CD14-positive monocyte (primary cell): ENCODE data around the gene TMEM225B. TPM values are rescaled to one million over a fixed set of nuclear protein-coding genes. Genes with fewer than 3 reads are reported as not detected.
"Not testable (repeated sequence)": the region's sequence is repeated elsewhere in the genome, so short reads cannot be mapped to it uniquely, and the experiment has no call there.

Experiments
- DNase-seq, 3 donors: peaks; one replicate each; pipeline ENCODE4 v3.0.0-alpha.2; 2011 to 2022
- H2AFZ ChIP-seq: 2 replicates; pipeline ENCODE4 v1.6.0; 2012; ENCODE audit warnings: mild to moderate bottlenecking, low read depth, low read length, inconsistent platforms; ENCODE audit not compliant: insufficient read depth, poor library complexity, severe bottlenecking
- H3K27ac ChIP-seq, 2 donors: 1 replicate in 1 of 2; 2 replicates in 1 of 2; pipeline ENCODE4 v1.5.1; 2012 to 2013; ENCODE audit warnings: low read length in 2 of 2, control low read depth in 1 of 2, inconsistent platforms in 1 of 2, low read depth in 1 of 2, mild to moderate bottlenecking in 1 of 2
- H3K27me3 ChIP-seq, 2 donors: one replicate each; pipeline versions ENCODE4 v1.6.0 to v1.6.1; 2011 to 2013; ENCODE audit warnings: low read length in 2 of 2; ENCODE audit not compliant: control insufficient read depth in 2 of 2, insufficient read depth in 2 of 2
- H3K36me3 ChIP-seq, 2 donors: replicated peaks in 1 of 2; 1 replicate in 1 of 2; 2 replicates in 1 of 2; pipeline versions ENCODE4 v1.5.1 to v1.6.1; 2012 to 2013; ENCODE audit warnings: low read length in 2 of 2, control low read depth in 1 of 2, inconsistent platforms in 1 of 2, mild to moderate bottlenecking in 1 of 2; ENCODE audit not compliant: insufficient read depth in 2 of 2, control insufficient read depth in 1 of 2
- H3K4me1 ChIP-seq, 2 donors: 1 replicate in 1 of 2; 2 replicates in 1 of 2; pipeline versions ENCODE4 v1.5.1 to v1.6.1; 2012 to 2013; ENCODE audit warnings: low read length in 2 of 2, control low read depth in 1 of 2, inconsistent platforms in 1 of 2, mild to moderate bottlenecking in 1 of 2, moderate library complexity in 1 of 2; ENCODE audit not compliant: insufficient read depth in 2 of 2, control insufficient read depth in 1 of 2
- H3K4me2 ChIP-seq: replicated peaks from 2 replicates; pipeline ENCODE3; 2012; ENCODE audit warnings: low read length, moderate library complexity, mild to moderate bottlenecking; ENCODE audit not compliant: poor library complexity, severe bottlenecking; ENCODE audit errors: extremely low read depth
- H3K4me3 ChIP-seq, 3 experiments: fragments of 200-600 bp in 1 of 3; sonication (generic) in 1 of 3; replicated peaks in 1 of 3; 1 replicate in 2 of 3; 2 replicates in 1 of 3; pipeline ENCODE4 v1.5.1; 2011 to 2013; ENCODE audit warnings: low read length in 3 of 3, mild to moderate bottlenecking in 3 of 3, control low read depth in 2 of 3, low read depth in 2 of 3, inconsistent platforms in 1 of 3, moderate library complexity in 1 of 3
- H3K79me2 ChIP-seq: 2 replicates; pipeline ENCODE4 v1.6.0; 2012; ENCODE audit warnings: mild to moderate bottlenecking, control low read depth, inconsistent platforms, low read length, moderate library complexity; ENCODE audit not compliant: insufficient read depth
- H3K9ac ChIP-seq: 2 replicates; pipeline ENCODE4 v1.6.0; 2017; ENCODE audit warnings: low read length, mild to moderate bottlenecking; ENCODE audit not compliant: insufficient read depth, poor library complexity, severe bottlenecking
- H3K9me3 ChIP-seq, 2 donors: replicated peaks in 1 of 2; 1 replicate in 1 of 2; 2 replicates in 1 of 2; pipeline versions ENCODE4 v1.5.1 to v1.6.1; 2012 to 2013; ENCODE audit warnings: low read length in 2 of 2, control low read depth in 1 of 2; ENCODE audit not compliant: control insufficient read depth in 1 of 2, insufficient read depth in 1 of 2
- H4K20me1 ChIP-seq: 2 replicates; pipeline ENCODE4 v1.6.0; 2012; ENCODE audit warnings: mild to moderate bottlenecking, low read length, control low read depth, moderate library complexity; ENCODE audit not compliant: insufficient read depth
- H3K27ac Mint-ChIP-seq, 7 donors: one replicate each; pipeline ENCODE4 v1.8.0; 2020; ENCODE audit warnings: mild to moderate bottlenecking in 7 of 7, mixed read lengths in 7 of 7, moderate library complexity in 6 of 7, inconsistent platforms in 2 of 7
- H3K27me3 Mint-ChIP-seq, 3 donors: one replicate each; pipeline ENCODE4 v1.8.0; 2021 to 2022; ENCODE audit warnings: low read depth in 3 of 3, mild to moderate bottlenecking in 3 of 3, mixed read lengths in 3 of 3, moderate library complexity in 3 of 3, inconsistent platforms in 1 of 3
- H3K36me3 Mint-ChIP-seq, 2 donors: one replicate each; pipeline ENCODE4 v1.8.0; 2020; ENCODE audit warnings: mixed read lengths in 2 of 2, inconsistent platforms in 1 of 2, mild to moderate bottlenecking in 1 of 2
- H3K4me1 Mint-ChIP-seq: one replicate; pipeline ENCODE4 v1.8.0; 2020; ENCODE audit warnings: mild to moderate bottlenecking, mixed read lengths
- H3K4me3 Mint-ChIP-seq, 2 donors: one replicate each; pipeline ENCODE4 v1.8.0; 2020; ENCODE audit warnings: mild to moderate bottlenecking in 2 of 2, mixed read lengths in 2 of 2, moderate library complexity in 1 of 2
- H3K9me3 Mint-ChIP-seq, 7 donors: one replicate each; pipeline ENCODE4 v1.8.0; 2020 to 2022; ENCODE audit warnings: mixed read lengths in 7 of 7, mild to moderate bottlenecking in 6 of 7, moderate library complexity in 6 of 7, inconsistent platforms in 2 of 7
- CTCF ChIP-seq: fragments of 200-600 bp; IDR thresholded peaks from one replicate; pipeline ENCODE4 v1.8.0; 2022; ENCODE audit warnings: antibody characterized with exemption, mild to moderate bottlenecking
- WGBS: methylation state at CpG from one replicate; pipeline ENCODE4 v1.1.5; 2013; ENCODE audit warnings: missing lambda C conversion rate; ENCODE audit not compliant: insufficient coverage; 5-methylcytosine and 5-hydroxymethylcytosine counted together
- intact Hi-C, 2 donors: fragments of 100-400 bp; cut with micrococcal nuclease; formaldehyde crosslinking; loops; one replicate each; pipeline versions ENCODE4 v1.15.0 to v1.15.1; 2023
- polyA minus RNA-seq: library from RNA; depleted of rRNA, polyadenylated mRNA; stranded (reverse); fragments of >200 nt; gene quantifications from 2 replicates; pipeline ENCODE4 v1.2.3, GENCODE V29; 2012
- polyA plus RNA-seq, 3 donors: library from polyadenylated mRNA; depleted of rRNA in 1 of 3; unstranded in 2 of 3; stranded (reverse) in 1 of 3; fragments of 300-500 nt in 2 of 3; fragments of >200 nt in 1 of 3; fragmentation: Illumina TruSeq in 2 of 3; gene quantifications; 1 replicate in 2 of 3; 2 replicates in 1 of 3; pipeline ENCODE4 v1.2.3, GENCODE V29; 2012 to 2021
- total RNA-seq, 12 experiments: library from RNA in 1 of 12; stranded (reverse) in 1 of 12; fragments of 120-200 nt in 1 of 12; gene quantifications; one replicate each; pipeline ENCODE4 v1.2.4 and lab custom pipeline; 2013 to 2026; ENCODE audit warnings: mixed read lengths in 6 of 12, inconsistent platforms in 1 of 12

The TMEM225B gene, protein sequence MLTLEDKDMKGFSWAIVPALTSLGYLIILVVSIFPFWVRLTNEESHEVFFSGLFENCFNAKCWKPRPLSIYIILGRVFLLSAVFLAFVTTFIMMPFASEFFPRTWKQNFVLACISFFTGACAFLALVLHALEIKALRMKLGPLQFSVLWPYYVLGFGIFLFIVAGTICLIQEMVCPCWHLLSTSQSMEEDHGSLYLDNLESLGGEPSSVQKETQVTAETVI
- 0.39 TPM for total RNA-seq (2013)
- polyA plus RNA-seq: under 1 TPM in 2 of 3 donors, not detected in 1; 0.20 to 0.23 TPM
- polyA minus RNA-seq: not detected in 2 replicates
- 0 to 0.58 (median 0.12) reads per million in 11 experiments for total RNA-seq (lab: John Stamatoyannopoulos, UW)

- Mint-ChIP-seq H3K4me1 (peaks cover 1% of the 10 kb centered on the region), H3K4me3 (no peak within 1 kb of the TSS), H3K27me3 (peaks cover 2% of the 10 kb centered on the region in 3 donors), H3K27ac (no peak within 1 kb of the TSS), H3K9me3 (peaks cover 0 to 3% (median 0%) of the 10 kb centered on the region in 7 donors), H3K36me3 (no peaks in the 10 kb centered on the region)
- WGBS: 73% methylated on average over 11 of the region's 34 CpGs
- H2AFZ ChIP-seq: no peak within 1 kb of the TSS
- no peaks in the 10 kb centered on the region for H3K36me3 ChIP-seq
- H3K79me2 ChIP-seq: no peaks in the 10 kb centered on the region
- H3K4me1 ChIP-seq: no peaks in the 10 kb centered on the region
- H3K4me3 ChIP-seq: no peak within 1 kb of the TSS
- H4K20me1 ChIP-seq: no peaks in the 10 kb centered on the region
- H3K4me2 ChIP-seq: no peak within 1 kb of the TSS
- TF ChIP-seq CTCF: no peak
- no peak for DNase-seq
- H3K27ac ChIP-seq: no peak within 1 kb of the TSS
- intact Hi-C loops: no loop called here
- H3K27me3 ChIP-seq: no peaks in the 10 kb centered on the region
- H3K9me3 ChIP-seq: no peaks in the 10 kb centered on the region
- no peak within 1 kb of the TSS for H3K9ac ChIP-seq
Observed at GRCh38 chr7:99597762-99598501, at the start of gene TMEM225B. Gene TMEM225B (plus strand): TSS chr7:99598267. CDS start chr7:99604389, 6,122 bp downstream.

DNA sequence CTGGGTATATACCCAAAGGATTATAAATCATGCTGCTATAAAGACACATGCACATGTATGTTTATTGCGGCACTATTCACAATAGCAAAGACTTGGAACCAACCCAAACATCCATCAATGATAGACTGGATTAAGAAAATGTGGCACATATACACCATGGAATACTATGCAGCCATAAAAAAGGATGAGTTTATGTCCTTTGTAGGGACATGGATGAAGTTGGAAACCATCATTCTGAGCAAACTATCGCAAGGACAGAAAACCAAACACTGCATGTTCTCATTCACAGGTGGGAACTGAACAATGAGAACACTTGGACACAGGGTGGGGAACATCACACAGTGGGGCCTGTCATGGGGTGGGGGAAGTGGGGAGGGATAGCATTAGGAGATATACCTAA, 48.5 kb upstream of the TMEM225B start:
- WGBS: no CpG with 5 or more reads among the region's 2 CpGs
- H3K9ac ChIP-seq, H4K20me1 ChIP-seq, DNase-seq, H3K4me3 Mint-ChIP-seq, H3K27me3 ChIP-seq, intact Hi-C loops, H3K27me3 Mint-ChIP-seq, H3K27ac Mint-ChIP-seq, H3K4me2 ChIP-seq, H2AFZ ChIP-seq, H3K4me3 ChIP-seq, H3K27ac ChIP-seq: not testable (repeated sequence)
- H3K4me1 Mint-ChIP-seq: peaks cover 20% of the 10 kb centered on the region
- peaks cover 22% of the 10 kb centered on the region for H3K79me2 ChIP-seq
- peaks cover 3 to 16% of the 10 kb centered on the region in 2 donors for H3K36me3 ChIP-seq
- H3K9me3 Mint-ChIP-seq: peaks cover 7 to 21% (median 17%) of the 10 kb centered on the region in 7 donors
- peaks cover 16 to 21% of the 10 kb centered on the region in 2 donors for H3K36me3 Mint-ChIP-seq
- H3K4me1 ChIP-seq: peaks cover 13 to 16% of the 10 kb centered on the region in 2 donors
- peaks cover 0 to 17% of the 10 kb centered on the region in 2 donors for H3K9me3 ChIP-seq
